OCI-LY1 (cell line): Measurements from ENCODE around the gene GPR32.
"Not testable (repeated sequence)": the region's sequence is repeated elsewhere in the genome, so short reads cannot be mapped to it uniquely, and the experiment has no call there.

ENCODE experiments used
- H2AFZ ChIP-seq: fragments of 200-600 bp; sonication (generic), shearing (Covaris generic); 2 replicates; pipeline ENCODE4 v1.6.0; 2014; ENCODE audit warnings: antibody characterized with exemption, mild to moderate bottlenecking, low read length
- H3F3A ChIP-seq: fragments of 200-600 bp; sonication (generic), shearing (Covaris generic); 2 replicates; pipeline ENCODE4 v1.6.0; 2014; ENCODE audit warnings: mild to moderate bottlenecking, antibody characterized with exemption, low read length, moderate library complexity; ENCODE audit not compliant: insufficient read depth
- H3K27ac ChIP-seq: fragments of 200-600 bp; sonication (generic); 2 replicates; pipeline ENCODE4 v1.5.1; 2014; ENCODE audit warnings: low read length, mixed run types, mild to moderate bottlenecking, low read depth; ENCODE audit not compliant: poor library complexity, severe bottlenecking
- H3K27me3 ChIP-seq: fragments of 200-600 bp; sonication (generic); 2 replicates; pipeline ENCODE4 v1.6.0; 2014; ENCODE audit warnings: antibody characterized with exemption, mild to moderate bottlenecking, low read length, moderate library complexity; ENCODE audit not compliant: insufficient read depth
- H3K36me3 ChIP-seq: fragments of 200-600 bp; sonication (generic); 2 replicates; pipeline ENCODE4 v1.6.1; 2014; ENCODE audit warnings: mild to moderate bottlenecking, antibody characterized with exemption, low read length, moderate library complexity, mixed read lengths; ENCODE audit not compliant: insufficient read depth
- H3K4me1 ChIP-seq: fragments of 200-600 bp; sonication (generic); 2 replicates; pipeline ENCODE4 v1.5.1; 2014; ENCODE audit warnings: mild to moderate bottlenecking, low read length, moderate library complexity; ENCODE audit not compliant: insufficient read depth, severe bottlenecking
- H3K4me2 ChIP-seq: fragments of 200-600 bp; sonication (generic), shearing (Covaris generic); 2 replicates; pipeline ENCODE4 v1.6.1; 2014; ENCODE audit warnings: low read length
- H3K4me3 ChIP-seq: fragments of 200-600 bp; sonication (generic); 2 replicates; pipeline ENCODE4 v1.5.1; 2014; ENCODE audit warnings: low read length, low read depth, mild to moderate bottlenecking, mixed read lengths; ENCODE audit not compliant: poor library complexity, severe bottlenecking
- H3K79me2 ChIP-seq: fragments of 200-600 bp; shearing (Covaris generic); 2 replicates; pipeline ENCODE4 v1.6.1; 2016; ENCODE audit warnings: mixed run types, low read length, mixed read lengths; ENCODE audit not compliant: insufficient read depth
- H3K9ac ChIP-seq: fragments of 200-600 bp; sonication (generic), shearing (Covaris generic); 2 replicates; pipeline ENCODE4 v1.6.1; 2014; ENCODE audit warnings: mild to moderate bottlenecking, low read length, mixed read lengths
- H3K9me2 ChIP-seq: fragments of 200-600 bp; sonication (generic), shearing (Covaris generic); 2 replicates; pipeline ENCODE4 v1.6.1; 2014; ENCODE audit warnings: low read depth, mild to moderate bottlenecking, low read length, mixed read lengths
- H3K9me3 ChIP-seq: fragments of 200-600 bp; shearing (Covaris generic); 2 replicates; pipeline ENCODE4 v1.6.1; 2014; ENCODE audit warnings: low read length, mixed read lengths
- H4K20me1 ChIP-seq: fragments of 200-600 bp; sonication (generic), shearing (Covaris generic); 2 replicates; pipeline ENCODE4 v1.6.0; 2016; ENCODE audit warnings: mild to moderate bottlenecking, low read length; ENCODE audit not compliant: insufficient read depth
- EZH2 ChIP-seq: fragments of 200-600 bp; sonication (generic), shearing (Covaris generic); IDR thresholded peaks from 2 replicates; pipeline ENCODE4 v1.8.0; 2017; ENCODE audit warnings: borderline replicate concordance, mixed run types, mild to moderate bottlenecking, antibody characterized with exemption, low read length, moderate library complexity, mixed read lengths
- TF ChIP-seq, protein P1 (sequence below): fragments of 200-600 bp; sonication (generic), shearing (Covaris generic); IDR thresholded peaks from 2 replicates; pipeline ENCODE4 v1.5.1; 2017; ENCODE audit warnings: mild to moderate bottlenecking, antibody characterized with exemption, low read length, moderate library complexity, mixed read lengths

GPR32 gene

DNA sequence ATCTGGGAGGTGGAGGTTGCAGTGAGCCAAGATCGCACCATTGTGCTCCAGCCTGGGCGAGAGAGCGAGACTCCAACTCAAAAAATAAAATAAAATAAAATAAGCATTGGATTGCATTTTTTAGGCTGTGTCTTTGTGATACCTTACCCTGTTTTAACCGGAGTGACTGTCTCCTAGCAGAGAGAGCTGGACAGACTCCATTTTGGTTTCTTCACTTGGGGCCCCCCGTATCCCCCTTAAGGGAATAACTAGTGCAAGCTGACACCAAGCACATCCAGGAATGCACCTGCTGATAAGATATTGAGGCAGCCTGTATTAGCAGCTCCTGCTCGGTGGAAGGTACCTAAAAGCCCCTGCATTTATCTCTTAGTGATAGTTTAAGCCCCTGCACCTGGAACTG, 20.8 kb upstream of the GPR32 start:
- no peaks in the 10 kb centered on the region for H3K36me3 ChIP-seq
- H4K20me1 ChIP-seq = no peaks in the 10 kb centered on the region
- H3K4me1 ChIP-seq = no peaks in the 10 kb centered on the region
- H3K4me3 ChIP-seq = no peak overlapping the region
- no peaks in the 10 kb centered on the region for H3K9me3 ChIP-seq
- no peaks in the 10 kb centered on the region for H3K9me2 ChIP-seq
- no peak overlapping the region for H3K4me2 ChIP-seq
- no peaks in the 10 kb centered on the region for H3K27me3 ChIP-seq
- H3F3A ChIP-seq = no peaks in the 10 kb centered on the region
- no peaks in the 10 kb centered on the region for H3K79me2 ChIP-seq
- no peak for TF ChIP-seq EZH2
- TF ChIP-seq, protein P1, sequence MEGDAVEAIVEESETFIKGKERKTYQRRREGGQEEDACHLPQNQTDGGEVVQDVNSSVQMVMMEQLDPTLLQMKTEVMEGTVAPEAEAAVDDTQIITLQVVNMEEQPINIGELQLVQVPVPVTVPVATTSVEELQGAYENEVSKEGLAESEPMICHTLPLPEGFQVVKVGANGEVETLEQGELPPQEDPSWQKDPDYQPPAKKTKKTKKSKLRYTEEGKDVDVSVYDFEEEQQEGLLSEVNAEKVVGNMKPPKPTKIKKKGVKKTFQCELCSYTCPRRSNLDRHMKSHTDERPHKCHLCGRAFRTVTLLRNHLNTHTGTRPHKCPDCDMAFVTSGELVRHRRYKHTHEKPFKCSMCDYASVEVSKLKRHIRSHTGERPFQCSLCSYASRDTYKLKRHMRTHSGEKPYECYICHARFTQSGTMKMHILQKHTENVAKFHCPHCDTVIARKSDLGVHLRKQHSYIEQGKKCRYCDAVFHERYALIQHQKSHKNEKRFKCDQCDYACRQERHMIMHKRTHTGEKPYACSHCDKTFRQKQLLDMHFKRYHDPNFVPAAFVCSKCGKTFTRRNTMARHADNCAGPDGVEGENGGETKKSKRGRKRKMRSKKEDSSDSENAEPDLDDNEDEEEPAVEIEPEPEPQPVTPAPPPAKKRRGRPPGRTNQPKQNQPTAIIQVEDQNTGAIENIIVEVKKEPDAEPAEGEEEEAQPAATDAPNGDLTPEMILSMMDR = no peak
- no peak overlapping the region for H3K9ac ChIP-seq
- no peak overlapping the region for H2AFZ ChIP-seq
- no peak overlapping the region for H3K27ac ChIP-seq

DNA sequence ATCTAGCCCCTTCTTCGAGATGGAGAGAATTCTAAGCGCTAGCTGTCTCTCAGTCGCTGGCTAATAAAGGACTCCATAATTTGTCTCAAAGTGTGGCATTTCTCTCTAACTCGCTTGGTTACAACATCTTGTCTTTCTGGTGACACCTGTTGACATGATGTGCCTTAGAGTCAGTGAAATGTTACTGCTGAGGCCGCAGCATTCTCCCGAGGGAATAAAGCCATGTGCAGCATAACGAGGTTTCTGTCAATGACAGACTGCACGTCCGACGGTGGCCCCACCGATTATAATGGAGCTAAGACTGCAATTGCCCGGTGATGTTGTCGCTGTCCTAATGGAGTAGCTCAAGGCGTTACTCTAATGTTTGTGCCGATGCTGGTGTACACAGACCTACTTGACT, 20.3 kb upstream of the GPR32 start:
- TF ChIP-seq, protein P1 = no peak
- no peak for TF ChIP-seq EZH2
- Histone ChIP-seq H3K4me3 (no peak overlapping the region), H2AFZ (no peak overlapping the region), H3F3A (no peaks in the 10 kb centered on the region), H3K79me2 (no peaks in the 10 kb centered on the region), H3K27me3 (no peaks in the 10 kb centered on the region), H3K9ac (no peak overlapping the region), H3K4me2 (no peak overlapping the region), H3K4me1 (no peaks in the 10 kb centered on the region), H3K9me2 (no peaks in the 10 kb centered on the region), H3K9me3 (no peaks in the 10 kb centered on the region), H4K20me1 (no peaks in the 10 kb centered on the region), H3K36me3 (no peaks in the 10 kb centered on the region), H3K27ac (no peak overlapping the region)

DNA sequence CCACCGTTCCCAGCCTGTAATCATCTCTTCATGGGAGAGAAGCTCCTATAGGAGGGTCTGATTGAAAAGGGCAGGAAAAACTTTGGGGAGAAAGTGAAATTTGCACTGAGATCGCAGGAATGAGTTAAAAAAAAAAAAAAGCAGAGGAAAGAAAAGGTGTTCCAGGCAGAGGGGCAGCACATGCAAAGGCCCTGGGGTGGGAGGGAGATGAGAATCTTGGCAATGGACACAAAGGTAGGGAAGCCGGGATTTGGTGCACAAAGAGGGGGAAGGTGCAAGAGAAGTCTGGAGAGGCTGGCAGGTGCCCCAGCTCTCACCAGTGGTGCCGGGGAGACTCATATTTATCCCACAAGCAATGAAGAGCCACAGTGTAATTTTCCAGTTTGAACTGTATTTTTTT, 16.4 kb upstream of the GPR32 start:
- H3K4me1 ChIP-seq = no peaks in the 10 kb centered on the region
- H3K27me3 ChIP-seq = no peaks in the 10 kb centered on the region
- no peak overlapping the region for H3K27ac ChIP-seq
- no peaks in the 10 kb centered on the region for H3K9me2 ChIP-seq
- H2AFZ ChIP-seq = no peak overlapping the region
- no peaks in the 10 kb centered on the region for H3F3A ChIP-seq
- no peaks in the 10 kb centered on the region for H3K79me2 ChIP-seq
- no peaks in the 10 kb centered on the region for H3K9me3 ChIP-seq
- no peaks in the 10 kb centered on the region for H3K36me3 ChIP-seq
- no peak overlapping the region for H3K9ac ChIP-seq
- TF ChIP-seq, protein P1 = no peak
- no peak for TF ChIP-seq EZH2
- no peak overlapping the region for H3K4me2 ChIP-seq
- no peaks in the 10 kb centered on the region for H4K20me1 ChIP-seq
- H3K4me3 ChIP-seq = no peak overlapping the region

DNA sequence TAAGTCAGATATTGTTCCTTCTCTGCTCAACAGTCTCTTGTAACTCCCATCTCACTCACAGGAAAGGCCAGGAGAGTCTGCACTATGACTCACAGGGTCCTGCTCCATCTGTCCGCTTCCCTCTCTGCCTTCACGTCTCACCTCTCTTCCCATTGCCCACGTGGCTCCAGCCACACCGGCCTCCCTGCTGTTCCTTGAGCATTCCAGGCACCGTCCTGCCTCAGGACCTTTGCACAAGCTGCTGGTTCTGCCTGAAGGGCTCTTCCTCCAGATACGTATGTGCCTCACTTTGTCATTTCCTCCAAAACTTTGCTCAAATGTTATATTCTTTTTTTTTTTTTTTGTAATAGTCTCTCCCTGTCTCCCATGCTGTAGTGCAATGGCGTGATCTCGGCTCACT, 14.0 kb upstream of the GPR32 start:
- H3F3A ChIP-seq, H2AFZ ChIP-seq, H3K27ac ChIP-seq, H3K9me3 ChIP-seq, H3K4me2 ChIP-seq, H3K27me3 ChIP-seq, H3K79me2 ChIP-seq, H3K4me1 ChIP-seq, H3K36me3 ChIP-seq, H3K4me3 ChIP-seq, H3K9ac ChIP-seq, H4K20me1 ChIP-seq, H3K9me2 ChIP-seq: not testable (repeated sequence)

DNA sequence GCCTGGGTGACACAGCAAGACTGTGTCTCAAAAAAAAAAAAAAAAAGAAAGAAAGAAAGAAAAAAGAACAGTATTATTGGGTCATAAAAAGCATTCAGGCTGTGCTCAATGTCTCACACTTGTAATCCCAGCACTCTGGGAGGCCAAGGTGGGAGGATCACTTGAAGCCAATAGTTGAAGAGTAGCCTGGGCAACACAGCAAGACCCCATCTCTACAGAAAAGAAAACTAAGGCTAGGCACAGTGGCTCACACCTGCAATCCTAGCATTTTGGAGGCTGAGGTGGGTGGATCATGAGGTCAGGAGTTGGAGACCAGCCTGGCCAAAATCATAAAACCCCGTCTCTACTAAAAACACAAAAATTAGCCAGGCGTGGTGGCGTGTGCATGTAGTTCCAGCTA, 12.6 kb upstream of the GPR32 start:
- H3K4me2 ChIP-seq, H4K20me1 ChIP-seq, H2AFZ ChIP-seq, H3K9ac ChIP-seq, H3K27ac ChIP-seq, H3K9me2 ChIP-seq, H3K36me3 ChIP-seq, H3K4me3 ChIP-seq, H3K27me3 ChIP-seq, H3K9me3 ChIP-seq, H3K79me2 ChIP-seq, H3F3A ChIP-seq, H3K4me1 ChIP-seq: not testable (repeated sequence)

DNA sequence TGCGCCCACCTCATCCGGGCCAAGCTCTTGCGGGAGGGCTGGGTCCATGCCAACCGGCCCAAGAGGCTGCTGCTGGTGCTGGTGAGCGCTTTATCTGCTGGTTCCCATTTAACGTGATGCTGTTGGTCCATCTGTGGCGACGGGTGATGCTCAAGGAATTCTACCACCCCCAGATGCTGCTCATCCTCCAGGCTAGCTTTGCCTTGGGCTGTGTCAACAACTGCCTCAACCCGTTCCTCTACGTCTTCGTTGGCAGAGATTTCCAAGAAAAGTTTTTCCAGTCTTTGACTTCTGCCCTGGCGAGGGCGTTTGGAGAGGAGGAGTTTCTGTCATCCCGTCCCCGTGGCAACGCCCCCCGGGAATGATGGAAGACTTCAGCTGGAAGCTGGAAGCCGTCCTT, 11.2 kb upstream of the GPR32 start:
- H2AFZ ChIP-seq, H3K4me1 ChIP-seq, H3K9me3 ChIP-seq, H4K20me1 ChIP-seq, H3K27ac ChIP-seq, H3K4me2 ChIP-seq, H3K36me3 ChIP-seq, H3K27me3 ChIP-seq, H3K9me2 ChIP-seq, H3K79me2 ChIP-seq, H3F3A ChIP-seq, H3K9ac ChIP-seq, H3K4me3 ChIP-seq: not testable (repeated sequence)
